Common myeloid progenitor, CD34-positive (primary cell): ENCODE measurements around the gene CXorf49.
"Not testable (repeated sequence)": the region's sequence is repeated elsewhere in the genome, so short reads cannot be mapped to it uniquely, and the experiment has no call there.

Source experiments
- CTCF ChIA-PET: fragments of 350-600 bp; sonication (Branson Sonifier 250); formaldehyde crosslinking; loops from one replicate; lab custom pipeline; 2021; ENCODE audit warnings: antibody characterized with exemption; lab: Charles Lee
- POLR2A ChIA-PET: fragments of 350-600 bp; sonication (Branson Sonifier 250); formaldehyde crosslinking; loops from one replicate; lab custom pipeline; 2021; ENCODE audit warnings: antibody characterized with exemption; lab: Charles Lee
- DNase-seq, 3 donors: peaks; one replicate each; pipeline versions ENCODE4 v3.0.0 to v3.0.0-alpha.2; 2013
- H3K27ac ChIP-seq, 2 experiments: 1 replicate in 1 of 2; 2 replicates in 1 of 2; pipeline ENCODE4 v1.7.0; 2013; ENCODE audit warnings: inconsistent platforms in 2 of 2, low read length in 2 of 2, mild to moderate bottlenecking in 2 of 2, low read depth in 1 of 2, moderate library complexity in 1 of 2; ENCODE audit not compliant: severe bottlenecking in 2 of 2, insufficient read depth in 1 of 2, poor library complexity in 1 of 2
- H3K27me3 ChIP-seq, 5 experiments: replicated peaks in 2 of 5; 1 replicate in 3 of 5; 2 replicates in 2 of 5; pipeline versions ENCODE4 v1.6.1 to v1.7.0; 2013; ENCODE audit warnings: low read length in 4 of 5, mild to moderate bottlenecking in 2 of 5, moderate library complexity in 2 of 5, inconsistent platforms in 1 of 5; ENCODE audit not compliant: insufficient read depth in 5 of 5, control insufficient read depth in 4 of 5
- H3K36me3 ChIP-seq, 4 experiments: 1 replicate in 2 of 4; 2 replicates in 2 of 4; pipeline versions ENCODE4 v1.6.1 to v1.7.0; 2013; ENCODE audit warnings: low read length in 3 of 4, control low read depth in 1 of 4, mild to moderate bottlenecking in 1 of 4; ENCODE audit not compliant: control insufficient read depth in 4 of 4, insufficient read depth in 4 of 4
- H3K4me1 ChIP-seq, 4 experiments: 1 replicate in 3 of 4; 2 replicates in 1 of 4; pipeline versions ENCODE4 v1.6.1 to v1.7.1; 2013; ENCODE audit warnings: low read length in 3 of 4, mild to moderate bottlenecking in 3 of 4, control low read depth in 1 of 4, inconsistent platforms in 1 of 4, moderate library complexity in 1 of 4; ENCODE audit not compliant: control insufficient read depth in 4 of 4, insufficient read depth in 4 of 4; ENCODE audit errors: control extremely low read depth in 1 of 4
- H3K4me3 ChIP-seq, 7 experiments: 1 replicate in 4 of 7; 2 replicates in 3 of 7; pipeline versions ENCODE4 v1.5.1 to v1.7.0; 2013; ENCODE audit warnings: mild to moderate bottlenecking in 7 of 7, low read length in 6 of 7, moderate library complexity in 6 of 7, inconsistent platforms in 2 of 7, low read depth in 2 of 7, control low read depth in 1 of 7; ENCODE audit not compliant: insufficient read depth in 4 of 7, control insufficient read depth in 1 of 7; ENCODE audit errors: extremely low read depth in 1 of 7
- H3K9me3 ChIP-seq, 5 experiments: 1 replicate in 4 of 5; 2 replicates in 1 of 5; pipeline versions ENCODE4 v1.6.1 to v1.7.1; 2013; ENCODE audit warnings: low read length in 4 of 5, mild to moderate bottlenecking in 2 of 5, inconsistent platforms in 1 of 5, low read depth in 1 of 5, moderate library complexity in 1 of 5; ENCODE audit not compliant: control insufficient read depth in 4 of 5, insufficient read depth in 2 of 5; ENCODE audit errors: control extremely low read depth in 1 of 5
- WGBS: methylation state at CpG from one replicate; pipeline ENCODE4 v1.1.5; 2013; ENCODE audit not compliant: insufficient coverage; 5-methylcytosine and 5-hydroxymethylcytosine counted together

Gene CXorf49

DNA sequence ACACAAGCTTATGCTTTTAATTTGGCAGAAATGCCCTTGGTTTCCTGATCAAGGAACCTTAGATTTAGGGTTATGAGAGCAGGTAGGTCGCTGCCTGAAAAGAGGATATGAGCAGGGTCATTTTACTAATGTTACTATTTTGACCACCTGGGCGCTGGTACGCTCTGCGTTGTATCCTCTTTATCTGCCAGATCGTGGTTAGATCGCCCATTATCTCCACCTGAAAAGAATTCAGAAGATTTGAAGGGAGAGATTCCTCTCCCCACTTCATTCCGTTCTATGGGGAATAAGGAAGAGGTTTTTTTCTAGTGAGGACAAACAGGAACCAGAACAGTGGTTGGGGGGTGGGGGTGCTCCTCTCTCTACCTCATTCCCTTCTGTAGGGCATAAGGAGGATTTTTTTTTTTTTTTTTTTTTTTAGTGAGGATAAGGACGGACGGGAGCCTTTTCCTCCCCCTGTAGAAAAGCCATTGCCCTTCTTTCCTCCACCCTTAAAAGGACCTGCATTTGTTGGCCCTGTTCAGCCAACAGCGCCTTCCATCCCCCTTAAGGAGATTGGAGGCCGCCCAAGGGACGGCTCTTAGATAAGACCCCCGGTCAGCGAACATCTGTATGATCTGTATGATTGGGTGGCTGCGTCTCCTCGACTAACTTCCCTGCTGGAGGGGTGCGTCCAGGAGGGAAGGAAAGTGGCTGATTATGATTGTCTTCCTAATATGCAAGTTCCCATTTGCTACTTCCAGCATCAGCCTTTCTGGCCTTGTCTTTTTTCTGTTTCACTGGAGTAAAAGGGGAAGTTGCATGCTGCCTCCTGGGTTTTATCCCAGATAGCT is 20.4 kb downstream of the CXorf49 start:
- H3K9me3 ChIP-seq, H3K4me1 ChIP-seq, H3K27ac ChIP-seq, H3K4me3 ChIP-seq, H3K36me3 ChIP-seq, H3K27me3 ChIP-seq, DNase-seq, CTCF ChIA-PET, POLR2A ChIA-PET: not testable (repeated sequence)
- no CpG with 5 or more reads among the region's 17 CpGs for WGBS

GRCh38 chrX:71696641-71697465 is 21.2 kb downstream of the CXorf49 start:
- WGBS = no CpG with 5 or more reads among the region's 24 CpGs

GRCh38 chrX:71679575-71680207 is 38.4 kb downstream of the CXorf49 start:
- DNase-seq = no peak
- Histone ChIP-seq H3K9me3 (no peaks in the 10 kb centered on the region), H3K27me3 (peaks cover 0 to 7% (median 0%) of the 10 kb centered on the region in 5 experiments), H3K36me3 (no peaks in the 10 kb centered on the region), H3K4me1 (no peaks in the 10 kb centered on the region), H3K4me3 (no peak overlapping the region), H3K27ac (no peak overlapping the region)
- 95% methylated on average over 4 of the region's 4 CpGs for WGBS
- ChIA-PET POLR2A (no interaction called here), CTCF (no interaction called here)

More at GRCh38 chrX:71696641-71697465, 21.2 kb downstream of the CXorf49 start:
- H3K27me3 ChIP-seq, POLR2A ChIA-PET, H3K27ac ChIP-seq, CTCF ChIA-PET, H3K4me1 ChIP-seq, H3K36me3 ChIP-seq, DNase-seq, H3K4me3 ChIP-seq, H3K9me3 ChIP-seq: not testable (repeated sequence)

- H3K27ac ChIP-seq, H3K4me1 ChIP-seq, H3K4me3 ChIP-seq, POLR2A ChIA-PET, H3K9me3 ChIP-seq, CTCF ChIA-PET, H3K36me3 ChIP-seq, DNase-seq: not testable (repeated sequence)
- H3K27me3 ChIP-seq = peaks cover 0 to 13% (median 3%) of the 10 kb centered on the region in 5 experiments
- whole genome bisulfite sequencing = 100% methylated on average over 1 of the region's 6 CpGs
These were observed 40.9 kb downstream of the CXorf49 start for GRCh38 chrX:71677195-71677594.

GRCh38 chrX:71676068-71676795 is 41.9 kb downstream of the CXorf49 start:
- H3K36me3 ChIP-seq, POLR2A ChIA-PET, H3K27ac ChIP-seq, CTCF ChIA-PET, DNase-seq, H3K4me3 ChIP-seq, H3K9me3 ChIP-seq, H3K4me1 ChIP-seq: not testable (repeated sequence)
- 86% methylated on average over 36 of the region's 43 CpGs for WGBS
- peaks cover 0 to 21% (median 5%) of the 10 kb centered on the region in 5 experiments for H3K27me3 ChIP-seq

DNA sequence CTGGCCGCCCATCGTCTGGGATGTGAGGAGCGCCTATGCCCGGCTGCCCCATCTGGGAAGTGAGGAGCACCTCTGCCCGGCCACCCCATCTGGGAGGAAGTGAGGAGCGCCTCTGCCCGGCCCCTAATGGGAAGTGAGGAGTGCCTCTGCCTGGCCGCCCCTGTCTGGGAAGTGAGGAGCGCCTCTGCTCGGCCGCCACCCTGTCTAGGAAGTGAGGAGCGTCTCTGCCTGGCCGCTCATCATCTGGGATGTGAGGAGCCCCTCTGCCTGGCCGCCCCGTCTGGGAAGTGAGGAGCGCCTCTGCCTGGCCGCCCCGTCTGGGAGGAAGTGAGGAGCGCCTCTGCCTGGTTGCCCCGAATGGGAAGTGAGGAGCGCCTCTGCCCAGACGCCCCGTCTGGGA is 42.4 kb downstream of the CXorf49 start:
- H3K9me3 ChIP-seq, POLR2A ChIA-PET, H3K4me3 ChIP-seq, DNase-seq, H3K27ac ChIP-seq, CTCF ChIA-PET, H3K36me3 ChIP-seq: not testable (repeated sequence)
- peaks cover 0 to 12% (median 6%) of the 10 kb centered on the region in 4 experiments for H3K4me1 ChIP-seq
- 96% methylated on average over 23 of the region's 23 CpGs for WGBS
- H3K27me3 ChIP-seq = peaks cover 0 to 19% (median 5%) of the 10 kb centered on the region in 5 experiments
